Prostate gland (tissue), 2 donors: ENCODE data around the gene WDR86.

Source experiments
- POLR2A ChIP-seq: fragments of 450-650 bp; IDR thresholded peaks from one replicate; pipeline ENCODE4 v1.6.1; 2016; ENCODE audit warnings: antibody characterized with exemption, mild to moderate bottlenecking
- TF ChIP-seq, protein P1 (sequence below), 4 experiments: fragments of 200-600 bp in 2 of 4; fragments of 450-650 bp in 2 of 4; sonication (generic) in 2 of 4; IDR thresholded peaks; 1 replicate in 3 of 4; 2 replicates in 1 of 4; pipeline ENCODE4 v1.5.1; 2016 to 2019; ENCODE audit warnings: antibody characterized with exemption in 4 of 4, mild to moderate bottlenecking in 2 of 4, moderate library complexity in 2 of 4

GRCh38 chr7:151398446-151399304 lies 11.2 kb downstream of the WDR86 start:
- no peak for TF ChIP-seq POLR2A
- TF ChIP-seq, protein P1, sequence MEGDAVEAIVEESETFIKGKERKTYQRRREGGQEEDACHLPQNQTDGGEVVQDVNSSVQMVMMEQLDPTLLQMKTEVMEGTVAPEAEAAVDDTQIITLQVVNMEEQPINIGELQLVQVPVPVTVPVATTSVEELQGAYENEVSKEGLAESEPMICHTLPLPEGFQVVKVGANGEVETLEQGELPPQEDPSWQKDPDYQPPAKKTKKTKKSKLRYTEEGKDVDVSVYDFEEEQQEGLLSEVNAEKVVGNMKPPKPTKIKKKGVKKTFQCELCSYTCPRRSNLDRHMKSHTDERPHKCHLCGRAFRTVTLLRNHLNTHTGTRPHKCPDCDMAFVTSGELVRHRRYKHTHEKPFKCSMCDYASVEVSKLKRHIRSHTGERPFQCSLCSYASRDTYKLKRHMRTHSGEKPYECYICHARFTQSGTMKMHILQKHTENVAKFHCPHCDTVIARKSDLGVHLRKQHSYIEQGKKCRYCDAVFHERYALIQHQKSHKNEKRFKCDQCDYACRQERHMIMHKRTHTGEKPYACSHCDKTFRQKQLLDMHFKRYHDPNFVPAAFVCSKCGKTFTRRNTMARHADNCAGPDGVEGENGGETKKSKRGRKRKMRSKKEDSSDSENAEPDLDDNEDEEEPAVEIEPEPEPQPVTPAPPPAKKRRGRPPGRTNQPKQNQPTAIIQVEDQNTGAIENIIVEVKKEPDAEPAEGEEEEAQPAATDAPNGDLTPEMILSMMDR (IDR thresholded peaks at IDR 0.05), result no peak
